NCI-H748 (cell line): Measurements from ENCODE around the gene ZC3H4.
"Not testable (repeated sequence)": the region's sequence is repeated elsewhere in the genome, so short reads cannot be mapped to it uniquely, and the experiment has no call there.

Experiments
- DNase-seq: peaks from one replicate; lab custom pipeline; 2025; ENCODE audit not compliant: unreplicated experiment; lab: John Stamatoyannopoulos, UW

ZC3H4 gene

GRCh38 chr19:47056411-47056810, 57.2 kb downstream of the ZC3H4 start:
- no peak for DNase-seq

- DNase-seq = not testable (repeated sequence)
Measured at GRCh38 chr19:47050562-47050961, 63.0 kb downstream of the ZC3H4 start.

DNA sequence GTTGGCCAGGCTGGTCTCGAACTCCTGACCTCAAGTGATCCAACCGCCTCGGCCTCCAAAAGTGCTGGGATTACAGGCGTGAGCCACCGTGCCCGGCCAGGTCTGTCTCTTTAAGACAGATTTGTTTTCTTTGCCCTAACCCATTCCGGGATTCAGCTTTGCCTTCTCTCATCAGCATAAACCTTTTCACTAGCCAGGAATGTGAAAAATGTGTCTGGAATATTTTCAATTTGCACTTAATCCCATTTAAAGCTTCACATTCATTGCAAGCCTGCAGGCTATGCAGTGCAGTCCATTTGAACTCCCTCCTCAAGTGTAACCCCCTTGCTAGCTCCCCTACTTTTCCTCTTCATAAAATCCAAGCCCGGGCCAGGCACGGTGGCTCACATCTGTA, 64.3 kb downstream of the ZC3H4 start:
- no peak for DNase-seq

GRCh38 chr19:47047763-47048405, 65.7 kb downstream of the ZC3H4 start:
- DNase-seq = peak; percentile 91

DNA sequence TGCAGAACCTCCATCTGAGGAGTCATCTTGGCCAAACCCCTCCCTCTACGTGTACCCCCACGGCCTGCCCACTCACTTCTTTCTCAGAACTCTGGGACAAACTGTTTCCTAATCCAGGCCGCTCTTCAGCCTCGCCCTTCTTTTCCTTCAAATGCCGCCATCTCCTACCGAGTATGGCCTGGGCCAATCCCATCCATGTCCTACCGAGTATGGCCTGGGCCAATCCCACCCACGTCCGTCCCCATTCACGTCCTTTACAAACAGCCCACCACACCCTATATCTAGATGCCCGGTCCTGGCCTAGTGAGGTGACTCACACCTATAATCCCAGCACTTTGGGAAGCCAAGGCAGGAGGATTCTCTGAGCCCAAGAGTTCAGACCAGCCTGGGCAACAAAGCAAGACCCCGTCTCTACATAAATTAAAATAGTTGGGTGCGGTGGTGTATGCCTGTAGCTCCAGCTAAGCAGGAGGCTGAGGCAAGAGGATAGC, 66.3 kb downstream of the ZC3H4 start:
- DNase-seq = no peak

DNA sequence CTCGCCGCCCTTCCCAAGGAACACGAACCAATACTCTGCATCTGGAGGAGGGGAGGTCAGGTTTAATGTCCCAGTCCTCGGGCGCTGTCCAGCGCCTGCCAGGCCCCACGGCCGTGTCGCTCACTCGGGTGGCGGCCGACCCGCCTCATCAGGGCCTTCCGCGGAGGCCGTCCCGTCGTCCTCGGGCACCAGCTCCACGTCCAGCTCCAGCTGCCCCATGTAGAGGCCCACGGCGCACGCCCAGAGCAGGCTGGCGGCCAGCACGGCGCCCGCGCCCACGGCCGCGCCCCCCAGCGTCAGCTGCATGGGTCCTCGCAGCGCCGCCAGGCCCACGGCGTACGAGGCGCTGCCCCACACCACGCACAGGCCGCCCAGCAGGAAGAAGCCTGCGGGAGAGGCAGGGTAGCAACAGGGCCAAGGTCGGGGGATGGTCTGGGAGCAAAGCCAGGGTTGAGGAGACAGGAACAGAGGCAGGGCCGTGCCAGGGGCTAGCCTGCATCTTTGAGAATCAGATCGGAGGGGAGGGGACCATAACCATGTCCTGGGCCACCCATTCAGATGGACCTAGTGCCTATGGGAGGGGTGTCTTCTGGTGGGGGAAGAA, 67.6 kb downstream of the ZC3H4 start:
- DNase-seq = no peak

- no peak for DNase-seq
Measured at GRCh38 chr19:47044946-47045866, 68.4 kb downstream of the ZC3H4 start.

- DNase-seq = no peak
Measured at GRCh38 chr19:47040869-47041268, 72.7 kb downstream of the ZC3H4 start.

DNA sequence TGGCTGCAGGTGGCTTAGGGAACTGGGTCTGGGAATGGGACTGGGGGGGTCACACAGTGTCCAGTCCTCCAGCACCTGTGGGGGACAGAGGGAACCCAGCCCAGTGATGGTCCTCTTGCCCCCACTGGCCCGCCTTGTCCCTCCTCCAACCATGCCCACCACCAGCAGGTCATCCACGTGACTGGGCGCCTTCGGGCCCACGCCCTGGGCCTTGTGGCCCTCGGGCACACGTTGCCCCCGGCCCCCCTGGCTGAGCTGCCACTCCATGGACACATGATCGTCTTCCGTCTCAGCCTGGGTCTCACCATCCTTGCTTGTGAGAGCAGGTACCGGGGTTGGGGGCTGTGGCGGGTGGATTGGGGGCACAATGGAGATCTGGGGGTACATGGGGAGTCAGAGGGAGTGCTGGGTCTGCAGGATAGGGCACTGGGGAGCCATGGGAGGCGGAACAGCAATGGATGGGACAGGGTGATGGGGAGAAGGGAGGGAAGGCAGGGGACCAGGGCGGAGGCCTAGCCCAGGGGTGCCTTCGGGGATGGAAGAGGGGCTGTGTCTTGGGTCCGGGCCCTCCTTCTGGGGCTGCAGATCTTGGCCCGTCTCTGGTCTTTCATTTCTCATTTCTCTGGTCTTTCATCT, 74.2 kb downstream of the ZC3H4 start:
- DNase-seq = no peak

GRCh38 chr19:47037766-47038165, 75.8 kb downstream of the ZC3H4 start:
- no peak for DNase-seq

- DNase-seq = peak; percentile 82
Measured at GRCh38 chr19:47036097-47036651, 77.4 kb downstream of the ZC3H4 start.

DNA sequence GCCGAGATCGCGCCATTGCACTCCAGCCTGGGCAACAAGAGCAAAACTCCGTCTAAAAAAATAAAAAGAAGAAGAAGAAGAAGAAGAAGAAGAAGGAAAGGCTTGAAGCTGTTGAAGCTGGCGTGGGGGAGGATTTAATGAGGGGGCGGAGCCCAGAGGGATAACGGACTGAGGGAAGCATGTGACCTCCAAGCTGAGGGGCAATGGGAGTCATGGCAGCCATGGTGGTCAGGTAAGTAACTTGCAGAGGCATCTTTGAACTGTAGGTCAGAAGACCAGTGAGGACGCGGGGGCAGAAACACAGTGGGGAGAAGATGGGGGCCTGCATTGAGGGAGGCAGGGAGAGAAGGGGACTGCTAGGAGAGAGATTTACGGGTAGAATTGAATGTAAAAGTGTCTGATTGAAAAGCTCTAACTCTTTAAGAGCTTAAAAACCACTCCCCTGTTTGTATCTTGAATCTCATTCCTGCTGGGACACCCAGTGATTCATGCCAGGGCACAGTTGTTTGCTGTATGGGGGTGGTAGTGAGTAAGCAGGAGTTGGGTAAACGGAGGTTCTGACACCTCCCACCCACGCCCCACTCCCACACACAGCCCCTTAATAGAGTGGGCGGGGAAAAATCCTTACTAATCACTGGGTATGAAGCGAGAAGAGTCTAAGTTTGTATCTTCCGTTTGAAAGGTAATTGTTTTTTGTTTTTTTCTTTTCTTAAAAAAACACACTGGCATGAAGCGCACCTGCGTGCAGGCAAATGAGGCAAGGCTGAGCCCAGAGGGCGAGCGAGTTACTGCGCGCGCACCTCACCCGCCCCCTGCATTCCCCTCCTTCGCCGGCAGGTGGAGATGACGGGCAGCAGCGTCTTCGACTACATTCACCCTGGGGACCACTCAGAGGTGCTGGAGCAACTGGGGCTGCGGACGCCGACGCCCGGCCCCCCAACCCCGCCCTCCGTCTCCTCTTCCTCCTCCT, 78.2 kb downstream of the ZC3H4 start:
- peak; percentile 84 for DNase-seq

GRCh38 chr19:47032171-47032811, 81.3 kb downstream of the ZC3H4 start:
- DNase-seq = peak; percentile 79

DNA sequence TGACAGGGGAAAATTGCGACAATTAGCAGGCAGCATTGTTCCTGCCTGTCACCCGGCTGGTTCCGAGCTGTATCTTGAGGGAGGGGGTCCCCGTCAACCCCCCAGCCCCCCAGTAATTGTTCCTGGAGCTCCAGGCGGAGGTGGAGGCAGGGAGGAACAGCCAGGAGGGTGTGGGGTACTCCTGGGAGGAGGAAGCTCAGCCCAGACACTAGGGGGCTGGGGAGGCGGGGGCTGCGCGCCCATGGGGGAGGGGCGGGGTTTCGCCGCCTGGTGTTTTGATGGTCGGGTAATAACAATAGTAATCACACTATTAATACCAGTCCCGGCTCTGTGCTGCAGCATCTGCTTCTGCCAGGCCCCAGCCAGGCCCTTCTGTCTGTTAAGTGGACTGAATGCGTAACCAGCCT, 85.4 kb downstream of the ZC3H4 start:
- peak; percentile 58 for DNase-seq

- DNase-seq = no peak
Measured at GRCh38 chr19:47027586-47028088, 85.9 kb downstream of the ZC3H4 start.

DNA sequence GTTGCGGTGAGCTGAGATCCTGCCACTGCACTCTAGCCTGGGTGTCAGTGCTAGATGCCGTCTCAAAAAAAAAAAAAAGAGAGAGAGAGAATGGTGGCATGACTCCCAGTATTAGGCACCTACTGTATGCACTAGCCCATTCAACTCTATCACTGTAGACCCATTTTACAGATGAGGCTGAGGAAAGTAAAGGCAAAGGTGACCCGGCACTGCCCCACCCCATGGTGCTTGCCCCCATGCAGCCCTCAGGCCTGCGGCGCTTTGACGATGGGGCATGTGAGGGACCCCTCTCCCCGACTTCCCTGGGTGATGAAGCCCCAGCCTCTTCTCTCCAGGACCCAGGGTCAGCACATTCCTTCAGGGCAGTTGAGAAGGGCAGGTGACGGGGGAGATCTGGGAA, 86.7 kb downstream of the ZC3H4 start:
- no peak for DNase-seq

DNA sequence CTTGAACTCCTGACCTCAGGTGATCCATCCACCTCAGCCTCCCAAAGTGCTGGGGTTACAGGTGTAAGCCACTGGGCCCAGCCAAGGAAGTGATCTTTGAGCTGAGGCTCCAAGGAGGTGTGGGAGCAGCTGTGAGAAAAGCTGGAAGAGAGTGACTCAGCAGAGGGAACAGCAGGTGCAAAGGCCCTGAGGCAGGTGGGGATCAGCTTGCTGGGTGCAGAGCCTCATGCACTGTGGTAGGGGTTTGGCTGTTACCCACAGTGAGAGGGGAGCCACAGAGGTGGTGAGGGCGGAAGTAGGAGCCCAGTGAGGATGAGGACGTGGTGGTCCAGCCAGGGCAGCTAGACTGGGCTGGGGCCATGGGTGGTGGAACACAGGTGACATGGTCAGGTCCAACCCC, 87.4 kb downstream of the ZC3H4 start:
- DNase-seq = no peak

DNA sequence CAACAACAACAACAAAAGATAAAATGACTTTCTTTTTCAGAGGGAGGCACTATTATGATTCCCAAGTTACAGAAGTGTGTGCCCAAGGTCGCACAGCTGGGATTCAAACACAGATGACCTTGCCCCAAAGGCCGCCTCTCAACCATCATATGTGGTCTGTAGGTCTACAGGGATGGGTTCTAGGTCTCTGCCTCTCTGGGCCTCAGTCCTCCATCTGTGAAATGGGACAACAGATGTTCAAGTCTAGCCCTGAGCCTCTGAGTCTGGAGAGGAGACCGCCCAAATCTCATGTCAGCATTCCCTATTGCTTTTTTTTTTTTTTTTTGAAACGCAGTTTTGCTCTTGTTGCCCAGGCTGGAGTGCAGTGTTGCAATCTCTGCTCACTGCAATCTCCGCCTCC, 89.1 kb downstream of the ZC3H4 start:
- no peak for DNase-seq

DNA sequence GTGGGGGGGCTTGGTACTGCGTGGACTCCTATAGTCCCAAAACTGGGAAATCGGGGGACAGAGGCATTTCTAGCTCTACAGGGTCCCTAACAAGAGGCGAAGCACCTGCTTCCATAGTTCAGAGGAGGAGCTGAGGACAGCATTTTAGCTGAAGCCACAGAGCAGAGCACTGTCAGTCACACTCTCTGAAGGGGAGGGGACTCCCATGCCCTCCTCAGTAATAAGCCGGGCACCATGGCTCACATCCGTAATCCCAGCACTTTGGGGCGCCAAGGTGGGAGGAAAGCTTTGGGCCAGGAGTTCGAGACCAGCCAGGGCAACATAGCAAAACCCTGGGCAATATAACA, 90.2 kb downstream of the ZC3H4 start:
- peak; percentile 47 for DNase-seq
